Astrocyte (in vitro differentiated cells and primary cell): Measurements from ENCODE around the gene APPBP2.

Source experiments
- CTCF ChIP-seq: IDR thresholded peaks from 2 replicates; pipeline ENCODE4 v1.5.1; 2011; ENCODE audit warnings: low read depth, mild to moderate bottlenecking, inconsistent platforms, low read length, moderate library complexity; ENCODE audit not compliant: insufficient read depth
- EZH2 ChIP-seq: IDR thresholded peaks from 2 replicates; pipeline ENCODE4 v1.6.1; 2012; ENCODE audit warnings: mild to moderate bottlenecking, low read length, inconsistent platforms; ENCODE audit not compliant: insufficient read depth

- TF ChIP-seq EZH2: no peak
- TF ChIP-seq CTCF: no peak
Observed at GRCh38 chr17:60410001-60410400, 116.0 kb downstream of the APPBP2 start.
